C4-2B (cell line): ENCODE measurements around the gene SPTLC1.
"Not testable (repeated sequence)": the region's sequence is repeated elsewhere in the genome, so short reads cannot be mapped to it uniquely, and the experiment has no call there.

ENCODE experiments used
- H3K27ac ChIP-seq: fragments of 450-650 bp; 2 replicates; pipeline ENCODE4 v1.5.1; 2017
- ZFX ChIP-seq: fragments of 450-650 bp; IDR thresholded peaks from 2 replicates; pipeline ENCODE4 v1.6.1; 2017
- TF ChIP-seq, protein P1 (sequence below): fragments of 450-650 bp; conservative IDR thresholded peaks from 2 replicates; pipeline ENCODE4 v1.5.1; 2017; ENCODE audit warnings: mild to moderate bottlenecking

Gene SPTLC1

DNA sequence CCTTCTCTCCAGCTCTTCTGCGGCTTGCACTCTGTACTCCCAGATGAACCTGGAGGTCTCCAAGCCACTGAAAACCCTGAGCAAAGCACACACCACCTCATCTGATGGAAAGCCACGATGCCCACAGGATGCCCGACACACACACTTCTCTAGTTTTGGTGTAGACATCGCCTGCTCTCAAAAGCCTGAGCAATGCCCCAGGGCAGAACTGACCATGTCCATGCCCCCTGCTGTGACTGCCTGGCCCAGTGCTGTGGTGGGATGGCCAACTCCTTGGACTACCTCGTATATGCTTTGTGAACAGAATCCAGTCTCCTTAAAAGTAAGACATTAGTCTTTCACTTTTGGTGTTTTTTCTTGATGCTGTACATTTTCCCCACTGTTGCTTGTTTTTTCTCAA, 81.2 kb downstream of the SPTLC1 start:
- H3K27ac ChIP-seq = no peak overlapping the region
- TF ChIP-seq, protein P1, sequence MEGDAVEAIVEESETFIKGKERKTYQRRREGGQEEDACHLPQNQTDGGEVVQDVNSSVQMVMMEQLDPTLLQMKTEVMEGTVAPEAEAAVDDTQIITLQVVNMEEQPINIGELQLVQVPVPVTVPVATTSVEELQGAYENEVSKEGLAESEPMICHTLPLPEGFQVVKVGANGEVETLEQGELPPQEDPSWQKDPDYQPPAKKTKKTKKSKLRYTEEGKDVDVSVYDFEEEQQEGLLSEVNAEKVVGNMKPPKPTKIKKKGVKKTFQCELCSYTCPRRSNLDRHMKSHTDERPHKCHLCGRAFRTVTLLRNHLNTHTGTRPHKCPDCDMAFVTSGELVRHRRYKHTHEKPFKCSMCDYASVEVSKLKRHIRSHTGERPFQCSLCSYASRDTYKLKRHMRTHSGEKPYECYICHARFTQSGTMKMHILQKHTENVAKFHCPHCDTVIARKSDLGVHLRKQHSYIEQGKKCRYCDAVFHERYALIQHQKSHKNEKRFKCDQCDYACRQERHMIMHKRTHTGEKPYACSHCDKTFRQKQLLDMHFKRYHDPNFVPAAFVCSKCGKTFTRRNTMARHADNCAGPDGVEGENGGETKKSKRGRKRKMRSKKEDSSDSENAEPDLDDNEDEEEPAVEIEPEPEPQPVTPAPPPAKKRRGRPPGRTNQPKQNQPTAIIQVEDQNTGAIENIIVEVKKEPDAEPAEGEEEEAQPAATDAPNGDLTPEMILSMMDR = no peak
- no peak for TF ChIP-seq ZFX

DNA sequence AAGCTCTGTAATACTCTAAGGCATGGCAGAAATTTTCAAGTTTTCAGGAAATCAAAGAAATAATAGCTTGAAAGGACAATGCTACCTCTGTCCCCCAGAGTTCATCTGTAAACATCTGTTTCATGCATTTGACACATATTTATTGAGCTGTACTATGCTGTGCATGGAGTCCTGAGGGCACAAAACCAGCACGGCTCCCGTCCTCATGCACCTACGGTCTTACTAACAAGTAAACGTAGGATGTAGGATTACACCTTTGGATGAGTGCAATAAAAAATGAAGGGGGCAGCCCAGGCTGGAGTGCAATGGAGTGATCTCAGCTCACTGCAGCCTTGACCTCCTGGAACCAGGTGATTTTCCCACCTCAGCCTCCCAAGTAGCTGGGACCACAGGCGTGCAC, 81.9 kb downstream of the SPTLC1 start:
- no peak for TF ChIP-seq ZFX
- TF ChIP-seq, protein P1 = no peak

DNA sequence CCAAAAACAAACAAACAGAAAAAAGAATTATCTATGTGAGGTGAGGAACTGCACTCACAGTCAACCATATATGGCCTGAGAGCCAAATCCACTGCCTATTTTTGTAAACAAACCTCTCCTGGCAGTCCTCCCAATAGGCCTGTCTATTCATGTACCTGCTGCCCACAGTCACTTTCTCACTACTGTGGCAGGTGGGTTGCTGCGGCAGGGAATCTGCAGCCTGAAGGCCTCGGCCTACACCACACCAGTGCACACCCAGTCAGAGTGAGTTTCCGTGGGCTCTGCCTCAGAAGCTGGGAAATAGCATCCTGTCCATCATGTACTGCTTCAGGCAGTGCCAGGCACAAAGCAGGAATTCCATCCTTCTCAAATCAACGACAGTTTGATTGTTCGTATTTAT, 82.3 kb downstream of the SPTLC1 start:
- no peak overlapping the region for H3K27ac ChIP-seq
- TF ChIP-seq, protein P1 = no peak
- TF ChIP-seq ZFX = no peak

More for the DNA sequence above, 81.9 kb downstream of the SPTLC1 start:
- H3K27ac ChIP-seq = no peak overlapping the region

DNA sequence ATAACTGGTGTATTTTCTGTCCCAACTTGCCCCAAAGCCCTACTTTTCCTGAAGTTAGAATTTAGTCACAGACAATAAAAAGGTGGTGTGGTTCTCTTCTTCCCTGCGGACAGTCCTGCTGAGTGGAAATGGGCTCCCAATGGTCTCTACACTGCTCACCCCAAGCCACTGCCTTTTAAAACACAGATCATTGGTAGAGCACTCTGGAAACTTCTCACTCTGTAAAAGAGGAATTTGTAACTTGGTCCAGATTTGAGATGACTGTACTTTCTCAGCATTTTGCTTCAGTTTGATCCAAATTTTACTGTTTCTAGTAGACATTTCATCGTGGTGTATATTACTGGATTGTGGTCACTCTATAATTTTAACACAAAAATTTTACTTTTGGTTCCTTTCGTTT, 84.8 kb downstream of the SPTLC1 start:
- no peak overlapping the region for H3K27ac ChIP-seq
- no peak for TF ChIP-seq ZFX
- TF ChIP-seq, protein P1 = no peak

DNA sequence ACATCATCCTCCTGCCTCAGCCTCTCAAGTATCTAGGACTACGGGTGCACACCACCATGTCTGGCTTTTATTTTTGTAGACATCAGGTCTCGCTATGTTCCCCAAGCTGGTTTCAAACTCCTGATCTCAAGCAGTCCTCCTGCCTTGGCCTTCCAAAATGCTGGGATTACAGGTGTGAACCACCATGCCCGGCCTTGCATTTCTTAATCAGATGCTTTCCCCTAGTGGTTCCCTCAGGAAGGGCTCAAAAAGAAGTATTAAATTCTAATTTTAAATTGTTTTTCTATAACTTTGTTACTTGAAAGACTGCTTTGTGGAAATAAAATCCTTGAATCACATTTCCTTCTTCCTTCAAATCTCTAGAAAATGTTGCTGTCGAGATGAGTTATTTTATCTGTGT, 85.7 kb downstream of the SPTLC1 start:
- TF ChIP-seq, protein P1 = peak; percentile 34
- TF ChIP-seq ZFX = no peak
- no peak overlapping the region for H3K27ac ChIP-seq

DNA sequence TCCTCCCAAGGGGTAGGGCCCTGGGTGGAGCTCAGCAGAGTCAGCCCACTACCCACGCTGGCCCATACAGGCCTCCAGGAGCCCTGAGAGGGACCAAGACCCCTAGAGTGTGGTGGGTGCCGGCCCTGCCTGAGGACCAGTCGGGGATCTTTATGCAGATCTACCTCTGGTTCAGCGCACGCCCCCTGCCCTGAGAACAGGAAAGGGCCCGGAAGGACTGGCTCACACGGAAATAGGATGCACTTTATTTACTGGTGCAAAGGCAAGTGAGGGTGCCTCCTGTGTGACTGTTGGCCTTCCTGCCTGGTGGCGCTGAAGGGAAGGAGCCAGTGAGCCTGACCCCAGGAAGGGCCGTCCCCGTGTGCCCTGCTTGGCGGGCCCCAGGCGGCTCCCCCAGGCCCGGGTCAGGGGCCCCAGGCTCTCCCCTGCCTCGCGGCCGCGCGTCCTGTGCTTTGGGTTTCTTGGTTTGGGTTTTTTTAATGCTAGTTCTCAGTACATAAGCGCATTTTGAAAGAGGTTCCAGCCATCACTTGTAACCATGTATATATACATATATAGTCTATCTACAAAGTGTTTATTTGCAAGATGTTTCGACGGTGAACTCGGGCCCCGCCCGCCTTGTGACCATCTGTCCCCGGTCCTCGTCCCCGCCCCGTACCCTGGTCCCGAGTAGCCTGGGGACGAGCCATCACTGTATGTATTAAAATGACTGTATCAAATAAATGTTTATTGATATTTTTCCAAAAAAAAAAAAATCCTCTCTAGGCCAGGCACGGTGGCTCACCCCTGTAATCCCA, 88.8 kb downstream of the SPTLC1 start:
- no peak overlapping the region for H3K27ac ChIP-seq
- TF ChIP-seq, protein P1 = no peak
- no peak for TF ChIP-seq ZFX

DNA sequence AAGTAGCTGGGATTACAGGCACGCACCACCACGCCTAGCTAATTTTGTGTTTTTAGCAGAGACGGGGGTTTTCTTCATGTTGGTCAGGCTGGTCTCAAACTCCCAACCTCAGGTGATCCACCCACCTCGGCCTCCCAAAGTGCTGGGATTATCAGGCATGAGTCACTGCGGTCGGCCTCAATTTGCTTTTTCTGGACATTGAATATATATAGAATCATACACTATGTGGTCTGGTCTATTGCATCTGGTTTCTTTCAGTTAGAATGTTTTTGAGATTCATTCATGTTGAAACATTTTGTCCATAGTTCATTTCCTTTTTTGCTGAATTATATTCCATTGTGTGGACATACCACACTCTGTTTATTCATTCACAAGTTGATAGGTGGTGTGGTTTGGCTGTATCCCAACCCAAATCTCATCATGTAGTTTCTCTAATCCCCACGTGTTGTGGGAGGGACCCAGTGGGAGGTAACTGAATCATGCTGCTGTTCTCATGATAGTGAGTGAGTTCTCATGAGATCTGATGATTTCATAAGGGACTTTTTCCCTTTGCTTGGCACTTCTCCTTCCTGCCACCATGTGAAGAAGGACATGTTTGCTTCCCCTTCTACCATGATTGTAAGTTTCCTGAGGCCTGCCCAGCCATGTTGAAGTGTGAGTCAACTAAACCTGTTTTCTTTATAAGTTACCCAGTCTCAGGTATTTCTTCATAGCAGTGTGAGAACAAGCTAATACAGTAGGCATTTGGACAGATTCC, 93.2 kb downstream of the SPTLC1 start:
- H3K27ac ChIP-seq = not testable (repeated sequence)
